Measurements from ENCODE around the gene IL12RB1.

DNA sequence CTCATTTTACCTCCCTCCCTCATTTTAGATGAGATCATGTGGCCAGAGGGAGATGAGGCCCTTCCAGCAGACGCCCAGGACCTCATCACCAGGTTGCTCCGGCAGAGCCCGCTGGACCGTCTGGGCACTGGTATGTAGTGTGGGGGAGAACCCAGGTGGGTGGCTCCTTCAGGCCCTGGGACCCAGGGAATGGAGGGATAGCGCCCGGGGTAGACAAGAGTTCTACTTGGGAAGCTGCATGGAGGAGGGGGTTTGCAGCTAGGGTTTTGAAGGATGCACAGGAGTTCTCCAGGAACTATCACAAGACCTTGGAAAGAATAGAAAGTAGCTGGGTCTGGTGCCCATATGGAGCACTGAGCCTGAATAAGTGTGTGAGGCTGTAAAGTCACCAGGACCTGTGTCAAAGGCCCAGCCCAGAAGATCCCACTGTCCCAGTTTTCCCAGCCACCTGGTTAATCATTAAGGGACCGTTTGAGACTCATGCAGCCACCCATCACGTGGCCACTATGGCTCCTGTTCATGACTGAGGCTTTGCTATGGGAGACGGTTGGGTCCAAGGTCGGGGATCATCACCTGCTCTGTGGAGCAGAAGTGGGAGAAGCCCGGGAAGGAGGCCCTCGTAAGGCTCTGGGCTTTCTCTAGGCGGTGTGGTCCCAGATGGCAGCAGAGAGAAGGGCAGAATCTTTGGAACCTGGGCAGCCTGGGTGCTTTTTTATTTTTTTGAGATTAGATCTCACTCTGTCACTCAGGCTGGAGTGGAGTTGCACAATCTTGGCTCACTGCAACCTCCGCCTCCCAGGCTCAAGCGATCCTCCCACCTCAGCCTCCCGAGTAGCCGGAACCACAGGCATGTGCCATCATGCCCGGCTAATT lies 49.2 kb upstream of the IL12RB1 start:
- TF ChIP-seq, protein P1, sequence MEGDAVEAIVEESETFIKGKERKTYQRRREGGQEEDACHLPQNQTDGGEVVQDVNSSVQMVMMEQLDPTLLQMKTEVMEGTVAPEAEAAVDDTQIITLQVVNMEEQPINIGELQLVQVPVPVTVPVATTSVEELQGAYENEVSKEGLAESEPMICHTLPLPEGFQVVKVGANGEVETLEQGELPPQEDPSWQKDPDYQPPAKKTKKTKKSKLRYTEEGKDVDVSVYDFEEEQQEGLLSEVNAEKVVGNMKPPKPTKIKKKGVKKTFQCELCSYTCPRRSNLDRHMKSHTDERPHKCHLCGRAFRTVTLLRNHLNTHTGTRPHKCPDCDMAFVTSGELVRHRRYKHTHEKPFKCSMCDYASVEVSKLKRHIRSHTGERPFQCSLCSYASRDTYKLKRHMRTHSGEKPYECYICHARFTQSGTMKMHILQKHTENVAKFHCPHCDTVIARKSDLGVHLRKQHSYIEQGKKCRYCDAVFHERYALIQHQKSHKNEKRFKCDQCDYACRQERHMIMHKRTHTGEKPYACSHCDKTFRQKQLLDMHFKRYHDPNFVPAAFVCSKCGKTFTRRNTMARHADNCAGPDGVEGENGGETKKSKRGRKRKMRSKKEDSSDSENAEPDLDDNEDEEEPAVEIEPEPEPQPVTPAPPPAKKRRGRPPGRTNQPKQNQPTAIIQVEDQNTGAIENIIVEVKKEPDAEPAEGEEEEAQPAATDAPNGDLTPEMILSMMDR (IDR thresholded peaks at IDR 0.05) = no peak
- TF ChIP-seq POLR2A (IDR thresholded peaks at IDR 0.05) = no peak
